ENCODE data around the gene SPHKAP.
"Not testable (repeated sequence)": the region's sequence is repeated elsewhere in the genome, so short reads cannot be mapped to it uniquely, and the experiment has no call there.

The SPHKAP gene

GRCh38 chr2:228023619-228024018 is 157.9 kb downstream of the SPHKAP start:
- no peak for DNase-seq (ENCODE audit: low read depth, low spot score)

- DNase-seq (ENCODE audit: low read depth, low spot score) = no peak
Observed at GRCh38 chr2:228018311-228018710, 163.2 kb downstream of the SPHKAP start.

- no peak for DNase-seq (ENCODE audit: low read depth, low spot score)
Observed at GRCh38 chr2:228017784-228018183, 163.7 kb downstream of the SPHKAP start.

- no peak for DNase-seq (ENCODE audit: low read depth, low spot score)
Observed at GRCh38 chr2:228016402-228016801, 165.1 kb downstream of the SPHKAP start.

GRCh38 chr2:228015741-228016140 is 165.7 kb downstream of the SPHKAP start:
- DNase-seq (ENCODE audit: low read depth, low spot score) = no peak

- DNase-seq (ENCODE audit: low read depth, low spot score) = no peak
Observed at GRCh38 chr2:227996366-227996765, 185.1 kb downstream of the SPHKAP start.

- DNase-seq (ENCODE audit: low read depth, low spot score) = no peak
Observed at GRCh38 chr2:227990937-227991336, 190.6 kb downstream of the SPHKAP start.

GRCh38 chr2:227973241-227973640 is 208.2 kb downstream of the SPHKAP start:
- DNase-seq (ENCODE audit: low read depth, low spot score) = no peak

GRCh38 chr2:227971619-227972230 is 209.8 kb downstream of the SPHKAP start:
- DNase-seq (ENCODE audit: low read depth, low spot score) = no peak

- DNase-seq (ENCODE audit: low read depth, low spot score) = no peak
Observed at GRCh38 chr2:227960317-227960716, 221.2 kb downstream of the SPHKAP start.

- DNase-seq (ENCODE audit: low read depth, low spot score) = no peak
Observed at GRCh38 chr2:227942965-227943364, 238.5 kb downstream of the SPHKAP start.

GRCh38 chr2:227942021-227942420 is 239.5 kb downstream of the SPHKAP start:
- DNase-seq (ENCODE audit: low read depth, low spot score) = no peak

GRCh38 chr2:227939271-227940027 is 242.0 kb downstream of the SPHKAP start:
- no peak for DNase-seq (ENCODE audit: low read depth, low spot score)

GRCh38 chr2:227936249-227936648 is 245.2 kb downstream of the SPHKAP start:
- not testable (repeated sequence) for DNase-seq (ENCODE audit: low read depth, low spot score)

GRCh38 chr2:227933884-227934283 is 247.6 kb downstream of the SPHKAP start:
- DNase-seq (ENCODE audit: low read depth, low spot score) = no peak

GRCh38 chr2:227932403-227932802 is 249.1 kb downstream of the SPHKAP start:
- no peak for DNase-seq (ENCODE audit: low read depth, low spot score)

GRCh38 chr2:227932001-227932400 is 249.5 kb downstream of the SPHKAP start:
- no peak for DNase-seq (ENCODE audit: low read depth, low spot score)
